Pancreas (tissue), 10 donors: ENCODE measurements around the gene CEP41. TPM values are rescaled to one million over a fixed set of nuclear protein-coding genes. Genes with fewer than 3 reads are reported as not detected.
"Not testable (repeated sequence)": the region's sequence is repeated elsewhere in the genome, so short reads cannot be mapped to it uniquely, and the experiment has no call there.

Experiments
- ATAC-seq, 4 donors: fragments of 200-7000 bp; cut with Tn5 transposase; one replicate each; pipeline versions ENCODE4 v1.8.0 to v1.9.1; 2020; ENCODE audit warnings: mild to moderate bottlenecking in 4 of 4, moderate library complexity in 4 of 4
- DNase-seq, 6 donors: peaks; one replicate each; pipeline ENCODE4 v3.0.0-alpha.2; 2020
- FAIRE-seq: peaks from 2 replicates; lab custom pipeline; 2012; peaks lifted over from hg19 to GRCh38; lab: Jason Lieb, UNC
- H3K27ac ChIP-seq, 4 donors: fragments of 200-600 bp; sonication (generic); 1 replicate in 3 of 4; 2 replicates in 1 of 4; pipeline versions ENCODE4 v1.5.0 to v1.8.0; 2020
- H3K27me3 ChIP-seq, 4 donors: fragments of 200-600 bp; one replicate each; pipeline ENCODE4 v1.8.0; 2021
- H3K36me3 ChIP-seq, 3 donors: fragments of 200-600 bp; sonication (generic) in 1 of 3; one replicate each; pipeline versions ENCODE4 v1.5.0 to v1.8.0; 2020 to 2021
- H3K4me1 ChIP-seq, 3 donors: fragments of 200-600 bp; one replicate each; pipeline ENCODE4 v1.8.0; 2021
- H3K4me3 ChIP-seq, 4 donors: fragments of 200-600 bp; sonication (generic) in 2 of 4; one replicate each; pipeline versions ENCODE4 v1.5.0 to v1.8.0; 2020 to 2021
- H3K9me3 ChIP-seq, 4 donors: fragments of 200-600 bp; one replicate each; pipeline ENCODE4 v1.8.0; 2021
- CTCF ChIP-seq, 4 donors: fragments of 200-600 bp; sonication (generic) in 3 of 4; IDR thresholded peaks; one replicate each; pipeline versions ENCODE4 v1.5.0 to v1.8.0; 2021; ENCODE audit warnings: antibody characterized with exemption in 4 of 4
- WGBS, 2 donors: extraction: QIAGEN DNeasy Blood & Tissue Kit; methylation state at CpG; one replicate each; pipeline ENCODE4 v1.1.7; 2013; 5-methylcytosine and 5-hydroxymethylcytosine counted together
- intact Hi-C, 3 donors: fragments of 100-400 bp; cut with DNase I; formaldehyde crosslinking; loops; one replicate each; pipeline versions ENCODE4 v1.11.1 to v1.14.2; 2022
- polyA plus RNA-seq, 2 donors: library from polyadenylated mRNA; stranded (reverse); fragments of 200-250 nt; gene quantifications; one replicate each; pipeline ENCODE4 v1.2.3, GENCODE V29; 2013
- total RNA-seq, 6 donors: library from RNA; stranded (reverse); fragmentation: NEBNext Ultra II Directional in 4 of 6; extraction: Animal tissue kit (Norgen Biotek cat#: 25700) in 4 of 6; gene quantifications; one replicate each; pipeline versions ENCODE4 v1.2.1 to v1.2.4, GENCODE V29; 2021 to 2023
- donor health status: healthy with polysubstance abuse.
- donor health status: DM: no; HTN: no; CAD: no; lungs with moderate emphysema.
- donor health status: DM: no; HTN: no; CAD: no.
- donor health status: control.
- donor health status: control.
- donor health status: Bipolar disorder and iron deficiency.
- donor health status: DM: yes; HTN: yes; CAD: no.
- donor health status: DM: no; HTN: no; CAD: no.
- donor health status: DM: no; HTN: no; CAD: no.
- donor health status: DM: yes; HTN: yes; CAD: no.

Gene CEP41
- total and polyA plus RNA-seq, 8 donors: 1.8 to 10.3 (median 4.5) TPM

DNA sequence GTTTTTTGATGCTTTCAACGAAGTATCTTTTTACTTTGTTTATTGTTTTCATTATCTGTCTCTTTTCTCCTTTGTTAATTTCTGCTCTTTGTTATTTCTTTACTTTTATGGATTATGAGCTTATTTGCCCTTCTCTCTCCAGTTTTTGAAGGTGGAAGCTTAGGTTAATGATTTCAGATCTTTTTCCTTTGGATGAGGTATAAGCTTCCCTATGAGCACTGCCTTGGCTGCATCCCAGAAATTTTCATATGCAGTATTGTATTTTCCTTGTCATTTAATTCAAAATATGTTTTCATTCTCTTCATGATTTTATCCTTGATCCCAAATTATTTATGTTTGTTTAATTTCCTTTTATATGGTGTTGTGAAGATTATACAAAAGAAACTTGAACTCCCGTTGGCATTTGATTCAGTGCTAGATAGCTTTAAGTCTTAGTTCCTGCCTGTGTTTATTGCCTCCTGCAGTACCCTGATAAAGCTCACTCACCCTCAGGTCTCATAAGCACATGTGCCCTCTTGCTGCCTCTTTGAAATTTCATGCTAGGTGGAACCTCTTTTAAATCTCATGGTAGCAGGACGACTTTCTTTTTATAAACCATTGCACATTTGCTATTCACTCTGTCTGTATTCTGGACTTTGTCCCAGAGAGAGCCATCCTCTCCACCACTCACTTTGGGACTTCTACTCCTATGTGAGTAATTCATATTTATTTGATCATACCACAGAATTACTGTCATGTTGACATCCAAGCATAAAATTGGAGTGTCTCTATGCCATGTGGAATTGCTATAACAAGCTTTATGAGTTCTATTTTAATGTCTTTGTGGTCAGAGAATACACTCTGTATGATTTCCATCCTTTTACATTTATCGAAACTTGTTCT lies 23.0 kb upstream of the CEP41 start:
- Histone ChIP-seq H3K4me1 (peaks cover 0 to 10% (median 8%) of the 10 kb centered on the region in 3 donors), H3K27ac (peak overlapping the region in 1 of 4 donors; percentile 14), H3K9me3 (no peaks in the 10 kb centered on the region), H3K4me3 (no peak overlapping the region), H3K36me3 (no peaks in the 10 kb centered on the region), H3K27me3 (no peaks in the 10 kb centered on the region)
- DNase-seq: no peak
- FAIRE-seq: no peak
- no peak for TF ChIP-seq CTCF (IDR thresholded peaks at IDR 0.05)
- ATAC-seq: peak; percentile 87 to 96 (median 91)
- intact Hi-C loops: no loop called here
- WGBS, 2 donors: 40 to 41% methylated on average over 4 of the region's 4 CpGs

- no peak overlapping the region for H3K4me3 ChIP-seq
- no peaks in the 10 kb centered on the region for H3K27me3 ChIP-seq
- no peak for DNase-seq
- no peak for ATAC-seq
- H3K4me1 ChIP-seq: peaks cover 0 to 10% (median 8%) of the 10 kb centered on the region in 3 donors
- 41 to 83% methylated on average over 2 of the region's 2 CpGs for WGBS, 2 donors
- TF ChIP-seq CTCF (IDR thresholded peaks at IDR 0.05): no peak
- H3K36me3 ChIP-seq: no peaks in the 10 kb centered on the region
- H3K9me3 ChIP-seq: no peaks in the 10 kb centered on the region
- intact Hi-C loops: no loop called here
- H3K27ac ChIP-seq: no peak overlapping the region
- FAIRE-seq: no peak
Observed at GRCh38 chr7:130461272-130461671, 20.5 kb upstream of the CEP41 start.

DNA sequence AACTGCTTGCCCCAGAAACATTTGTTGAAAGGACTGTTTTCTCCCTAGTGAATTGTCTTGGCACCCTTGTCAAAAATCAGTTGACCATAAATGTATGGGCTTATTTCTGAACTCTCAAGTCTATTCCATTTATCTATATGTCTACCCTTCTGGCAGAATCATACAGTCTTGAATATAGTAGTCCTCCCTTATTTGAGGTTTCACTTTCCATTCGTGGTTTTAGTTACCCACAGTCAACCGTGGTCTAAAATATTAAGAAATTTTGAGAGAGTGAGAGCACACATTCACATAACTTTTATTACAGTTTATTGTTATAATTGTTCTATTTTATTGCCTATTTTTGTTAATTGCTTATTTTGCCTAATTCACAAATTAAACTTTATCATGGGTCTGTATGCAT lies 17.4 kb upstream of the CEP41 start:
- TF ChIP-seq CTCF (IDR thresholded peaks at IDR 0.05): no peak
- FAIRE-seq (no peak), ATAC-seq (no peak), DNase-seq (no peak)
- 86 to 90% methylated on average over 2 of the region's 2 CpGs for WGBS, 2 donors
- Histone ChIP-seq H3K36me3 (no peaks in the 10 kb centered on the region), H3K4me3 (no peak overlapping the region), H3K27ac (no peak overlapping the region), H3K9me3 (no peaks in the 10 kb centered on the region), H3K27me3 (no peaks in the 10 kb centered on the region), H3K4me1 (no peaks in the 10 kb centered on the region)
- intact Hi-C loops: no loop called here

GRCh38 chr7:130454959-130455358 lies 14.1 kb upstream of the CEP41 start:
- Histone ChIP-seq H3K4me1 (no peaks in the 10 kb centered on the region), H3K27me3 (no peaks in the 10 kb centered on the region), H3K4me3 (no peak overlapping the region), H3K36me3 (no peaks in the 10 kb centered on the region), H3K27ac (no peak overlapping the region), H3K9me3 (no peaks in the 10 kb centered on the region)
- DNase-seq: no peak
- FAIRE-seq: no peak
- whole genome bisulfite sequencing, 2 donors: 79 to 92% methylated on average over 2 of the region's 2 CpGs
- intact Hi-C loops: no loop called here
- no peak for TF ChIP-seq CTCF (IDR thresholded peaks at IDR 0.05)
- no peak for ATAC-seq

DNA sequence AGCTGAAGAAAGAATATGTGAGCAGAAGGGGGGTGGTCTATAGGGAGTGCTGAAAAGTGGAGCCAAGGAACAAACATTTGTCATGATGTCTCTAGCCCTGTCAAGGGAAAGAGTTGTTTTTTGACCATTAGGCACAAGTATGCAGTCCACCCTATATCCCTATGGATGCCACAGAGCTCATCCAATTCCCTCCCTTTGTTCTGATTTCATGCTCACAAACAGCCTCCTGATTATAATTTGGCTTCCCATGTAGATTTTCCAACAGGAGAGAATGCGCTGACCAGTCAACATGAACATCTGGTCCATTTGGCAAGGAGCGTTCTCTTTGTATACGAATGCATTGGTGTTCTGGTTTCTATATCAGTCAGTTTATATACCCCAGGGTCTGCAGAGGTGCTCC lies 12.1 kb upstream of the CEP41 start:
- FAIRE-seq: no peak
- H3K4me3 ChIP-seq: no peak overlapping the region
- ATAC-seq: no peak

GRCh38 chr7:130451344-130451743 lies 10.5 kb upstream of the CEP41 start:
- ATAC-seq, DNase-seq, H3K27me3 ChIP-seq, FAIRE-seq, H3K36me3 ChIP-seq, H3K27ac ChIP-seq, H3K9me3 ChIP-seq, H3K4me1 ChIP-seq, intact Hi-C loops, H3K4me3 ChIP-seq: not testable (repeated sequence)
- 90 to 99% methylated on average over 3 of the region's 3 CpGs for WGBS, 2 donors

More for the DNA sequence above, 12.1 kb upstream of the CEP41 start:
- Histone ChIP-seq H3K27me3 (no peaks in the 10 kb centered on the region), H3K9me3 (no peaks in the 10 kb centered on the region), H3K4me1 (no peaks in the 10 kb centered on the region), H3K27ac (no peak overlapping the region), H3K36me3 (no peaks in the 10 kb centered on the region)
- intact Hi-C loops: no loop called here
- WGBS, 2 donors: 85 to 86% methylated on average over 3 of the region's 3 CpGs
- TF ChIP-seq CTCF (IDR thresholded peaks at IDR 0.05): no peak
- no peak for DNase-seq
